NB4 (cell line): ENCODE results near the gene TFPI.

Source experiments
- POLR2A ChIP-seq: IDR thresholded peaks from 2 replicates; pipeline ENCODE4 v1.6.1; 2011; ENCODE audit warnings: mild to moderate bottlenecking; ENCODE audit not compliant: insufficient read length; ENCODE audit errors: extremely low read depth
- TF ChIP-seq, protein P1 (sequence below): IDR thresholded peaks from one replicate; pipeline ENCODE4 v1.5.1; 2012; ENCODE audit warnings: low read depth, low read length

DNA sequence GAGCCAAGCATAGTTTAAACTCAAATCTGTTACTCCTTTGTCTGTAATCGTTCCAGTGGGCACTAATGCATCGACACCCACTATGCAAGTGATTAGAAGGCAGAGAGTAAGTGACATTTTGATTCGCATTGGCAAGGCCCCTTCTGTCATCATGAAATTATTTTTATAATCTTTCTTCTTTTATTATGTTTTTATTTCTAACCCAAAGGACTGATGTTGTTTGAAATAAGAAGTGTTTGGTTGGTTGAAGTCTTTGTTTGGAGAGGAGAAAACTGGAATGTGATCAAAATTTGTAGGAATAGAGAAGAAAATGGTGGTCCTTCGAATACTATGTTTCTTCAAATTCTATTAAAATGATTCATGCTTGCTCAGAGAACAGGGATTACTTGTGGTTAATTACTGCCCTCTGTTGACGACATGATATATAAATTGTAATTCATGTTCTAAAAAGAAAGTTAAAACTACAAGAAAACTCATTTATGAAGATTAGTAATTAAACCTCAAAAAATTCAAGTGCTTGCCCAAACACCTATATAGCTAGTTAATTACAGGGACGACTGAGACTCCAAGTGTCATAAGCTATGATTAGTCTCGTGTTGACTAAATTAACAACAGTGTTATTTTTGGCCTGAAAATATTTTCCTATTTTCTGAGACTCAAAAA lies 26.4 kb upstream of the TFPI start:
- TF ChIP-seq, protein P1, sequence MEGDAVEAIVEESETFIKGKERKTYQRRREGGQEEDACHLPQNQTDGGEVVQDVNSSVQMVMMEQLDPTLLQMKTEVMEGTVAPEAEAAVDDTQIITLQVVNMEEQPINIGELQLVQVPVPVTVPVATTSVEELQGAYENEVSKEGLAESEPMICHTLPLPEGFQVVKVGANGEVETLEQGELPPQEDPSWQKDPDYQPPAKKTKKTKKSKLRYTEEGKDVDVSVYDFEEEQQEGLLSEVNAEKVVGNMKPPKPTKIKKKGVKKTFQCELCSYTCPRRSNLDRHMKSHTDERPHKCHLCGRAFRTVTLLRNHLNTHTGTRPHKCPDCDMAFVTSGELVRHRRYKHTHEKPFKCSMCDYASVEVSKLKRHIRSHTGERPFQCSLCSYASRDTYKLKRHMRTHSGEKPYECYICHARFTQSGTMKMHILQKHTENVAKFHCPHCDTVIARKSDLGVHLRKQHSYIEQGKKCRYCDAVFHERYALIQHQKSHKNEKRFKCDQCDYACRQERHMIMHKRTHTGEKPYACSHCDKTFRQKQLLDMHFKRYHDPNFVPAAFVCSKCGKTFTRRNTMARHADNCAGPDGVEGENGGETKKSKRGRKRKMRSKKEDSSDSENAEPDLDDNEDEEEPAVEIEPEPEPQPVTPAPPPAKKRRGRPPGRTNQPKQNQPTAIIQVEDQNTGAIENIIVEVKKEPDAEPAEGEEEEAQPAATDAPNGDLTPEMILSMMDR = peak; percentile 17
- no peak for TF ChIP-seq POLR2A
